Heart right ventricle (tissue), 16 donors: Measurements from ENCODE around the gene FAM209B. TPM values are rescaled to one million over a fixed set of nuclear protein-coding genes. Genes with fewer than 3 reads are reported as not detected.
"Not testable (repeated sequence)": the region's sequence is repeated elsewhere in the genome, so short reads cannot be mapped to it uniquely, and the experiment has no call there.

Source experiments
- ATAC-seq, 8 donors: fragments of 200-7000 bp; cut with Tn5 transposase; one replicate each; pipeline ENCODE4 v1.9.1; 2020; ENCODE audit warnings: mild to moderate bottlenecking in 8 of 8, moderate library complexity in 8 of 8, moderate number of reproducible peaks in 1 of 8
- DNase-seq, 2 donors: peaks; one replicate each; pipeline ENCODE4 v3.0.0-alpha.2; 2020
- H3K27ac ChIP-seq, 10 donors: fragments of 200-600 bp; sonication (generic) in 2 of 10; one replicate each; pipeline versions ENCODE4 v1.5.0 to v1.8.0; 2020 to 2022; ENCODE audit warnings: mild to moderate bottlenecking in 3 of 10
- H3K27me3 ChIP-seq, 7 donors: fragments of 200-600 bp; one replicate each; pipeline ENCODE4 v1.8.0; 2021 to 2022; ENCODE audit warnings: mild to moderate bottlenecking in 2 of 7
- H3K36me3 ChIP-seq, 9 donors: fragments of 200-600 bp; sonication (generic) in 1 of 9; one replicate each; pipeline versions ENCODE4 v1.5.0 to v1.8.0; 2020 to 2022; ENCODE audit warnings: mild to moderate bottlenecking in 2 of 9
- H3K4me1 ChIP-seq, 9 donors: fragments of 200-600 bp; sonication (generic) in 1 of 9; one replicate each; pipeline versions ENCODE4 v1.5.0 to v1.8.0; 2020 to 2022; ENCODE audit warnings: mild to moderate bottlenecking in 4 of 9
- H3K4me3 ChIP-seq, 10 donors: fragments of 200-600 bp; sonication (generic) in 2 of 10; one replicate each; pipeline versions ENCODE4 v1.5.0 to v1.8.0; 2020 to 2022; ENCODE audit warnings: mild to moderate bottlenecking in 7 of 10, moderate library complexity in 2 of 10
- H3K9me3 ChIP-seq, 11 donors: fragments of 200-600 bp in 10 of 11; sonication (generic) in 2 of 11; one replicate each; pipeline versions ENCODE4 v1.5.0 to v1.8.0; 2013 to 2022; ENCODE audit warnings: mild to moderate bottlenecking in 2 of 11, control low read depth in 1 of 11, moderate library complexity in 1 of 11
- CTCF ChIP-seq, 9 donors: fragments of 200-600 bp; sonication (generic) in 2 of 9; IDR thresholded peaks; one replicate each; pipeline versions ENCODE4 v1.5.0 to v1.8.0; 2021 to 2022; ENCODE audit warnings: antibody characterized with exemption in 9 of 9, mild to moderate bottlenecking in 5 of 9, moderate library complexity in 1 of 9
- WGBS, 2 donors: extraction: QIAGEN DNeasy Blood & Tissue Kit; methylation state at CpG; one replicate each; pipeline ENCODE4 v1.1.7; 2013; ENCODE audit warnings: inconsistent platforms in 1 of 2; 5-methylcytosine and 5-hydroxymethylcytosine counted together
- intact Hi-C, 10 donors: fragments of 100-400 bp; cut with DNase I; formaldehyde crosslinking; loops; one replicate each; pipeline versions ENCODE4 v1.11.1 to v1.14.2; 2022
- polyA plus RNA-seq, 2 donors: library from polyadenylated mRNA; stranded (reverse); fragments of 200-250 nt; gene quantifications; one replicate each; pipeline ENCODE4 v1.2.3, GENCODE V29; 2013
- total RNA-seq, 10 donors: library from RNA; stranded (reverse); fragmentation: NEBNext Ultra II Directional in 3 of 10; extraction: Animal tissue kit (Norgen Biotek cat#: 25700) in 3 of 10; gene quantifications; one replicate each; pipeline versions ENCODE4 v1.2.1 to v1.2.4, GENCODE V29; 2021 to 2023
- donor health status: Arrhythmogenic right ventricular cardiomyopathy.
- donor health status: ischemic (EF 13 %, LVEDD 7.1; RV severe dilation, severe dysfunction).
- donor health status: healthy with polysubstance abuse.
- donor health status: DM: no; HTN: yes; CAD: no.
- donor health status: DM: no; HTN: no; CAD: no.
- donor health status: ischemic (EF 25% LVEDD 6.9; RV normal size, moderate dysfunction).
- donor health status: ischemic (EF 25% LVEDD 5.7; RV mildly dilated, moderate dysfunction).
- donor health status: healthy.
- donor health status: DM: yes; HTN: yes; CAD: no.
- donor health status: Ischemic cardiomyopathy.
- donor health status: ischemic (EF 35%, LVEDD 5.7; RV mildly dilated, moderate dysfunction).
- donor health status: nonischemic (EF 11% LVEDD 7.7; RV severe dilation, severe dysfunction).
- donor health status: DM: yes; HTN: yes; CAD: no.
- donor health status: PGD.
- donor health status: ischemic (EF 29% LVEDD 5.4; RV normal size, mild dysfunction).
- donor health status: nonischemic (EF 23%, LVEDD 6.1; RV moderate dilation, normal function).

The FAM209B gene
- total and polyA plus RNA-seq, 12 donors = 0.34 to 1.1 (median 0.62) TPM; not detected in 9

GRCh38 chr20:56522311-56522710, 10.7 kb upstream of the FAM209B start:
- peaks cover 0 to 31% (median 22%) of the 10 kb centered on the region in 11 donors for H3K9me3 ChIP-seq
- WGBS, 2 donors = 86 to 93% methylated on average over 6 of the region's 6 CpGs

GRCh38 chr20:56524444-56524843, 8.6 kb upstream of the FAM209B start, which contains the start of gene FAM209A:
TSS of gene FAM209A (plus strand) at chr20:56524744. CDS start at chr20:56524809, 65 bp downstream.
- not testable (repeated sequence) for ATAC-seq

More at GRCh38 chr20:56522311-56522710, 10.7 kb upstream of the FAM209B start:
- intact Hi-C loops = no loop called here
- TF ChIP-seq CTCF (IDR thresholded peaks at IDR 0.05) = no peak
- H3K4me3 ChIP-seq = no peak overlapping the region
- peaks cover 0 to under 1% (median 0%) of the 10 kb centered on the region in 9 donors for H3K4me1 ChIP-seq
- no peak overlapping the region for H3K27ac ChIP-seq
- no peak for ATAC-seq
- no peak for DNase-seq
- H3K27me3 ChIP-seq = no peaks in the 10 kb centered on the region
- peaks cover 0 to 44% (median 32%) of the 10 kb centered on the region in 9 donors for H3K36me3 ChIP-seq

GRCh38 chr20:56527521-56527920, 5.5 kb upstream of the FAM209B start:
- ATAC-seq (no peak), DNase-seq (no peak)
- no peak overlapping the region for H3K27ac ChIP-seq
- H3K27me3 ChIP-seq = no peaks in the 10 kb centered on the region
- no peak overlapping the region for H3K4me3 ChIP-seq
- intact Hi-C loops = no loop called here
- H3K36me3 ChIP-seq = no peaks in the 10 kb centered on the region
- H3K9me3 ChIP-seq = no peaks in the 10 kb centered on the region
- 92 to 93% methylated on average over 7 of the region's 7 CpGs for WGBS, 2 donors
- TF ChIP-seq CTCF (IDR thresholded peaks at IDR 0.05) = no peak
- no peaks in the 10 kb centered on the region for H3K4me1 ChIP-seq

More at GRCh38 chr20:56524444-56524843, 8.6 kb upstream of the FAM209B start, which contains the start of gene FAM209A:
- H3K4me3 ChIP-seq, H3K27ac ChIP-seq, intact Hi-C loops, H3K27me3 ChIP-seq, DNase-seq, H3K4me1 ChIP-seq: not testable (repeated sequence)
- WGBS, 2 donors = 89 to 93% methylated on average over 6 to 7 of the region's 7 CpGs
- H3K9me3 ChIP-seq = peaks cover 0 to 29% (median 21%) of the 10 kb centered on the region in 11 donors
- H3K36me3 ChIP-seq = peaks cover 0 to 22% (median 12%) of the 10 kb centered on the region in 9 donors

GRCh38 chr20:56537997-56538396, 5.0 kb downstream of the FAM209B start:
- intact Hi-C loops = no loop called here
- no peak for DNase-seq
- WGBS, 2 donors = 78 to 81% methylated on average over 3 of the region's 3 CpGs
- Histone ChIP-seq H3K36me3 (no peaks in the 10 kb centered on the region), H3K4me3 (no peak overlapping the region), H3K9me3 (peaks cover 0 to 5% (median 0%) of the 10 kb centered on the region in 11 donors), H3K4me1 (no peaks in the 10 kb centered on the region), H3K27me3 (no peaks in the 10 kb centered on the region), H3K27ac (no peak overlapping the region)
- ATAC-seq = no peak
- TF ChIP-seq CTCF (IDR thresholded peaks at IDR 0.05) = no peak

- H3K4me3 ChIP-seq = no peak overlapping the region
- no peak for DNase-seq
- no peak overlapping the region for H3K27ac ChIP-seq
- H3K4me1 ChIP-seq = no peaks in the 10 kb centered on the region
- intact Hi-C loops = loop anchor here in 1 of 10 donors (10.0 kb wide), 1 partner anchor 804 kb away; no protein-coding TSS in a partner anchor
- no peak for TF ChIP-seq CTCF (IDR thresholded peaks at IDR 0.05)
- ATAC-seq = no peak
- 81% methylated on average over 6 of the region's 6 CpGs for WGBS, 2 donors
- H3K27me3 ChIP-seq = no peaks in the 10 kb centered on the region
- H3K36me3 ChIP-seq = no peaks in the 10 kb centered on the region
- H3K9me3 ChIP-seq = peaks cover 0 to 5% (median 0%) of the 10 kb centered on the region in 11 donors
Measured at GRCh38 chr20:56540415-56540814, 7.4 kb downstream of the FAM209B start.
